Stimulated activated naive CD4-positive, alpha-beta T cell treated with Interleukin-2 at 50 U/mL for 16 hours (primary cell): ENCODE data around the gene ANKRD40.

Source experiments
- DNase-seq: peaks from one replicate; lab custom pipeline; 2025; lab: John Stamatoyannopoulos, UW

The ANKRD40 gene

DNA sequence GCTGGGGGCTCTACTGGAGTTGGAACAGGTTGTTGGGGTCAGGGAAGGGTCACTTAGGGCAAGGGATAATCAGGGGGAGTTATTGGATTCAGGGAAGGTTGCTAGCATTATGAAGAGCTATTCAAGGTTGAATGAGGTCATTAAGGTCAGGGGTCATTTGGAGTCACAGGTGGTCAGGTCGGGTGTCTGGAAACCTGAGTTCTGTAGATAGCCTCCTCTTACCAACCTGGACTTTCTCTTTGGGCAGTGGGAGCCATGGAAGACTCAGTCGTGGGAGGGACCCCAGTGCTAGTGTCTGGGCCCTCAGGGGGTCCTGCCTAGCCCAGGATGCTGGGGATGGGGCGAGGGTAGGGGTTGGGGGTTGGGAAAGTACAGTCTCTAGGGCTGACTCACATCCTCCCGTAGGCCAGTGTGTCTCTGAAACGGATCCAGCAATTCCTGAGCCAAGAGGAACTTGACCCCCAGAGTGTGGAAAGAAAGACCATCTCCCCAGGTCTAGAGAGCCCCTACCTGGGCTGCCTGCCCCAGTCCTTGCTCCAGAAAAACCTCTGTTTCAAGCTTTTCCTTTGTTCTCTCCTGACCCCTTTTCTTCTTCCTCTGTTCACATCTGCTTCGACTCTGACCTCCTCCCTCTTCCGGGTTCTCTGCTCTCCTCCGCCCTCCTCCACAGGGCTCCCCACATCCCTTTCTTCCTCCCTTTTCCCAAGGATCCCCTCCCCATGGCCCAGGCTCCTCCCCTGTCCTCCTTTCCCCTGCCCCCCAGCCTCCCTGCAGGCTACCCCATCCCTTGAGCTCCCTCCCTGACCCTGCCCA, 39.5 kb downstream of the ANKRD40 start:
- no peak for DNase-seq

DNA sequence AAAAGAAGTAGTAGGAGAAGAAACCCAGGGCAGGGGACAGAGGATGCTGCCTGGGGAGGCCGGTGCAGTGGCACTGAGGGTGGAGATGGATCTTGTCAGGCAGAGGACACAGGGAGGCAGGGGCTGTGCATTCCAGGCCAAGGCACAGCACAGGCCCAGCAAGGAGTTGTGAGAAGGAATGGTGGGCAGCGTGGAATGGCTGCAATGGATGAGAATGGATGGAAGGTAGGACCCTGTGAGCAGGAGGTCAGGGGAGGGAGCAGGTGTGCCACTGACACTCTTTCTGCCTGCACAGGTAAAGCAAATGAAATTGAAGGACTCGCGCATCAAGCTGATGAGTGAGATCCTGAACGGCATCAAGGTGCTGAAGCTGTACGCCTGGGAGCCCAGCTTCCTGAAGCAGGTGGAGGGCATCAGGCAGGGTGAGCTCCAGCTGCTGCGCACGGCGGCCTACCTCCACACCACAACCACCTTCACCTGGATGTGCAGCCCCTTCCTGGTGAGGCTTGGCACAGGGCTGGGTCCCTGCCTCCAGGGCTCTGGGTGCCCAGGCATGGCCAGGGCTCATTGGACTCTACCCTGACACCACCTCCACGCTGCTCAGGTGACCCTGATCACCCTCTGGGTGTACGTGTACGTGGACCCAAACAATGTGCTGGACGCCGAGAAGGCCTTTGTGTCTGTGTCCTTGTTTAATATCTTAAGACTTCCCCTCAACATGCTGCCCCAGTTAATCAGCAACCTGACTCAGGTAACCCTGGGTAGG, 40.3 kb downstream of the ANKRD40 start:
- DNase-seq, result no peak

DNA sequence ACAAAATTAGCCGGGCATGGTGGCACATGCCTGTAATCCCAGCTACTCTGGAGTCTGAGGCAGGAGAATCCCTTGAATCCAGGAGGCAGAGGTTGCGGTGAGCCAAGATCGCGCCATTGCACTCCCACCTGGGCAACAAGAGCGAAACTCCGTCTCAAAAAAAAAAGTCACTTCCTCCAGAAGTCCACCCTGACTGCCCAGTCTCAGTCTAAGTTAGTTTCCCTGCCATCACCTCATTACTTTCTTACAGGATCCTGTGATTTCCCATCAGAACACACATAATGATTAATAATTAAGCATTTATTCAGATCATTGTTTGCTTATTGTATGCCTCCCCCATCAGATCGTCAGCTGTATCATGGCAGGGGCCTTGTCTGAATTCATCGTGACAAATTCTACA, 41.4 kb downstream of the ANKRD40 start:
- DNase-seq, result no peak

DNA sequence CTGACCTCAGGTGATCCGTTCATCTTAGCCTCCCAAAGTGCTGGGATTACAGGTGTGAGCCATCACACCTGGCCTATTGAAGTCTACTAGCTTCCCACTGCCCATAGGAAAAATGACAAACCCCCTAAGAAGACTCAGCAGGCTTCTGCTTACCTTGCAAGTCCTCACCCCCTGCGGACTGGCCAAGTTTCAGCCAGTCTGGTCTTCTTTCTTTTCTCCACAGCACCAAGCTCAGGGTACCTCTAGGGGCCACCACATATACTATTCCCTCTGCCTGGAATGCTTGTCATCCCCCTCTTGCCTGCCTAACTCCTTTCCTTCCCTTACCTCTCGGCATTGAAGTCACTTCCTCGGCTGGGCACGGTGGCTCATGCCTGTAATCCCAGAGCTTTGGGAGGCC, 41.9 kb downstream of the ANKRD40 start:
- DNase-seq, result no peak

DNA sequence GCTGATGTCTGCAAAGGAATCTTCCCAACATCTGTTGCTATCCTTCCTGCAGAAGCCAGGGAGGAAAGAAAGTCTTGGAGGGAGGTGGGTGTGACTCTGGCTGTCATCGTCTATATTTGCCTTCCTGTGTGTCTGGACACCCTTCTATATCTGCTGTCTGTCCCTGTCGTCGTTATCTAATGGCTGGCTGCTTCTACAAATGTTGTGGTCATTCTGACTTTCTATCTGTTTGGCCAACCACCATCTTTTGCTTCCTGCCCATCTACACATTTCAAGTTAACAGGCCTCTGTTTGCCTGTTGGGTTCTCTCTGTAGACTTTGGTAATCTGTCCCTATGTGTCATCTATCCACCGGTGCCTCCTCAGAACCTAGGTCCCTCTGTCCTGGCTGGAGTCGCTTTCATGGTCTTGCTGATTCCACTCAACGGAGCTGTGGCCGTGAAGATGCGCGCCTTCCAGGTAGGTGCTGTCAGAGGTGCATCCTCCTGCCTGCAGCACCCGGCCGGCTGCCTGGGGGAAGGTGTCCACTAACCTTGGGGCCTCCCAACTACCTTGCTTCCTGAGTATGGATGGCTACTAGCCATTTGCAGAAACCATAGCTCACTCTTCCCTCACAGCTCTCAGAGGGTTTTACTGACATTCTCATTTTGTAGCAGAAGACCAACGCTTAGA, 42.8 kb downstream of the ANKRD40 start:
- DNase-seq, result no peak

DNA sequence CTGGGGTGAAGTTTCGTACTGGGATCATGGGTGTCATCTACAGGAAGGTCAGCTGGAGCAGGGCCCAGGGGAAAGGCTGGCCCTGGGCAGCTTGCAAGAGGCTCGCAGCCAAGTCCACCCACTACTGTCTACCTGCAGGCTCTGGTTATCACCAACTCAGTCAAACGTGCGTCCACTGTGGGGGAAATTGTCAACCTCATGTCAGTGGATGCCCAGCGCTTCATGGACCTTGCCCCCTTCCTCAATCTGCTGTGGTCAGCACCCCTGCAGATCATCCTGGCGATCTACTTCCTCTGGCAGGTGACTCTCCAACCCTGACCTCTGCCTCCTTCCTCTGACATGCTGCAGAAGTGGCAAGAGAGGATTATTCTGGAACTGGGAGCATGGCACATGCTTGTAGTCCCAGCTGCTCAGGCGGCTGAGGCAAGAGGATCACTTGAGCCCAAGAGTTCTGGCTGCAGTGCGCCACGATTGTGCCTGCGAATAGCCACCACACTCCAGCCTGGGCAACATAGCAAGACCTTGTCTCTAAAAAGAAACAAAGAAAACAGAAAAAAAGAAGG, 43.8 kb downstream of the ANKRD40 start:
- no peak for DNase-seq

DNA sequence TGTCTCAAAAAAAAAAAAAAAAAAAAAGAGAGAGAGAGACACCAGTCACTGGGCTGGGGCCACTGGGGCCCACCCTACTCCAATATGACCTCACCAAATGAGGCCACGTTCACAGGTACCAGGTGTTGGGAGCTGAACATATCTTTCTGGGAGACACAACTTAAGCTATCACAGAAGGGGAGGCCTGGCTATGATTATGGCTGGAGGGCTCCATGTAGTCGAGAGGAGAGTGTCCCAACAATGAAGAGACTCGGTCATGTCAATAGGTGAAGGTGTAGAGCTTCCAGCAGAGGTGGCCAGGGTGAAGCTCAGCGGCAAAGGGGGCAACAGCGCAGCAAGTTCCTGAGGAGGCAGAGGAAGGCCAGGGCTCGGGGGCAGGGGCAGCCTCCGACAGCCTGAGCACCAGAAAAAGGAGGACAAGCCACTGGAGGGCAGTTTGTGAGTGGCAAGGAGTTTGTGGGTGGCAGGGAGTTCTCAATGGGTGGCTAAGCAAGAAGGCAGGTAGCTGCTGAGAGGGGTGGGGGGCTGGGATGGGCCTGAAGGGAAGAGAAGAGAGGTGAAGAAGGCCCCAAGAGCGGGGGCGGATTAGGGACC, 45.0 kb downstream of the ANKRD40 start:
- DNase-seq, result no peak

DNA sequence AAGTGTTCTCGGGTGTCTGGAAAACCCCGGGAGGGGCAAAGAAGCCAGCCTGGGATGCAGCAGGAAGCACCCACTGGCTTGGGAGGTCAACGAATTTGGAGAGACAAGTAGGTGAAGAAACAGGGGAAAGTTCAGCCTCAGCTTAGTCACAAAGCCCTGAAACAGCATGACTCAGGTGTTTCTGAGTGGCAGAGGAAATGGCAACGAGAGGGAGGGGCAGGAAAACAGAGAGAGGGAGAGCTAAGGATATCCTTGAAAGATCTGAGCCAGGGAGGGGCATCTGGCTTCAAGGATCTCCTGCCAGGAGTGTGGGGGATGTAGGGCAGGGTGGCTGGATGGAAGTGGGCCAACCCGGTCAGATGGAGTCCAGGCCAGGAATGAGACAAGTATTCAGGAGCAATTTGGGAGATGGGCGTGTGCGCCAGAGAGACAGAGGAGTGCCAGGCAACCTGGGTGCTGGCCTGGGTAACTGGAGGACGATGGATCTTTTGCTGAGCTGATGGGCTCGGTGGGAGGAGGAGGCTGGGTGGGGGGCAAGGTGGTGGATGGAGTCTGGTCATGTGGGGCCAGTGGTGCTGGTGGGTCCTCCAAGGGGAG, 45.8 kb downstream of the ANKRD40 start:
- no peak for DNase-seq

DNA sequence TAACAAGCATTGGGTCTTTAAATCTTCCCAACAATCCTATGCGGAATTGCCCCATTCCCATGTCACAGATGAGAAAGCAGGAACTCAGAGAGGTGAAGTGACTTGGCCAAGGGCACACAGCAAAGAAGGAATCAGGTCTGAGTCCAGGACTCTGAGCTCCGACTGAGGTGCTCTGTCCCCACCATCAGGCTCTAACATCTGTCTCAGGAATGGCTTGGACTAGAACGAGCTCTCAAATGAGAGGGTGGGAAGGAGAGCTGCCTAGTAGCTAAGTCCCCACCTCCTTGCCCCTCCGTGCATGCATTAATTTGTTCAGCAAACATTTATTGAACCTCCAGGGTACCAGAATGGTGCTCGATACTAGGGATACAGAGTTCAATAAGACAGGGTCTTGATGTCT, 46.4 kb downstream of the ANKRD40 start:
- no peak for DNase-seq

DNA sequence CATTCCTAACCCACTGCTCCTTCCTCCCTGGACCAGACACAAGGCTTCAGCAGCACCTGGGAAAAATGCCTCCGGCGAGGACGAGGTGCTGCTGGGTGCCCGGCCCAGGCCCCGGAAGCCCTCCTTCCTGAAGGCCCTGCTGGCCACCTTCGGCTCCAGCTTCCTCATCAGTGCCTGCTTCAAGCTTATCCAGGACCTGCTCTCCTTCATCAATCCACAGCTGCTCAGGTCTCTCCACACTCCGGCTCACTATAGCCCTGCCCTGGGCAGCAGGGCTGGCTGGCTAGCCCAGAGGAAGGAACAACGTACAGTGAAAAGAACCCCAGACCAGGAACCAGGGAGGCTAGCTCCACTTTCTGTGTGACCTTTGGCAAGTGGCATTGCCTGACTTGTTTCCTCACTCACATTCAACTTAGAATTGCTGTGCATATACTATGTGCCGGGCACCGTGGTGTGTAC, 46.8 kb downstream of the ANKRD40 start:
- DNase-seq, result no peak

DNA sequence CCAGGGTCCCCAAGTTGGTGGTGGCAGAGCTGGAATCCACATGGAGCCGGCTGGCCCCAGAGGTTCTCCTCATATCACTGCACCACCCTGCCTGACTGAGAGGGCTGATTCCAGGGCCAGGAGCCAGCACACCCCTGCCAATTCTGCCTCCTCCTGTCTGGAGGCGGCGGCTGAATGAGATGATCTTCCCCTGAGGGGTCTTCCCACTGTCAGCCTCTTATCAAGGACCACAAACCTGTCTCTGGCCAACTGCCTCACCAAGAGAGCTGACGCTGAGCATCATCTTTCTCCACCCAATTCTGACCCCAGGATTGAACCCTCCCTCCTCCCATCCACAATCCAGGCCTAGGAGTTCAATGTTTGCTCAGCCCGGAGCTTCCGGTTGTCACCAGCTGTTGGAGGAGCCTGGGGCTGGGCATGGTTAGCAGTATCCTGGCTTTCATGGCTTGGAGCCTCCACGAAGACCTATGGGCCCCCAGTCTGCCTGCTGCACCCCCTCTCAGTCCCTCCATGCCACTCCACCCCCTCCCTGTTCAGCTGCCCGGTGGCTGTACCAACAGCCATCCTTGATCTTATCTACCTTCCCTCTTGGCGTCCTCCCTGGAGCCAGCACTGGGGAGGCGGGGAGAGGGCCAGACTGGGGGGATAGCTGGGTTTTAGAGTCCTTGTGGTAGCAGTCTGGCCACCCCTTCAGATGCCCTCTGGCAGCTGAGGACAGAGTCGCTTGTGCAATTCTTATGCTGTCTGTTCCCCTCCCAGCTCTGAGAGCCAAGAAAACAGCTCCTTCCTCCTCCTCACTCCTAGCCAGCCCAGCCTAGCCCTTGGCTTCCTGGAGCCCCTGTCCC, 47.5 kb downstream of the ANKRD40 start:
- DNase-seq, result no peak

DNA sequence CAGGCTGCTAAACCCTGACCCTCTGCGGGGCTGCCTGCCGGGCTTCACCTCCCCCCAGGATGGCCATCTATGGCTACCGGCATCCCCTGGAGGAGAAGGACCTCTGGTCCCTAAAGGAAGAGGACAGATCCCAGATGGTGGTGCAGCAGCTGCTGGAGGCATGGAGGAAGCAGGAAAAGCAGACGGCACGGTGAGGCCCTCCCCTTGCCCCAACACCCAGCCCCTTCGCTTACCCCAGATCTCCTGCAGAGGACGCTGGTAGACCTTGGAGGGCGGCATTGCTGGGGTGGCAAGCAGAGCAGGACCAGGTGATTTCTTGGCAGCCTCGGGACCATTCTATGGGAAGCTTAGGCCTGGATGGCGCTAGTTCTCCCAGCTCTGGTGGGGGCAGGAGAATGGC, 48.5 kb downstream of the ANKRD40 start:
- DNase-seq, result no peak

DNA sequence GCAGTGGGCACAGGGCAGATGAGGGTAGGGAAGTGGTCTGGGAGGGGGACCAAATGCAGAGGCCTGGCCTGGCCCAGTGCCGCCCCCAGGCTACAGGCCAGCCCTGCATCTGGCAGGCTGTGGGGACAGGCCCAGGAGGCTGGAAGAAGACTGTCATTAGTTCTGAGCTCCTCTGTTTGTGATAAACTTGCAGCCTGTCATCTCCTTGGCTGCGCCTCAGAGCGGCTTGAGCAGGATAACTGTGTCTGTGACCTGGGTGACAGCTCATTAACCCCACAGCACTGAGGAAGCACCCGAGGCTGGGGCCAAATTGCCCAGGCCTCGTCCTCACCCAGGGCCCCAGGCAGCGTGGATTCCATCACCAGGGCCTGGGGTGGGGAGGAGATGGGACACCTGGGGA, 49.1 kb downstream of the ANKRD40 start:
- DNase-seq, result no peak

DNA sequence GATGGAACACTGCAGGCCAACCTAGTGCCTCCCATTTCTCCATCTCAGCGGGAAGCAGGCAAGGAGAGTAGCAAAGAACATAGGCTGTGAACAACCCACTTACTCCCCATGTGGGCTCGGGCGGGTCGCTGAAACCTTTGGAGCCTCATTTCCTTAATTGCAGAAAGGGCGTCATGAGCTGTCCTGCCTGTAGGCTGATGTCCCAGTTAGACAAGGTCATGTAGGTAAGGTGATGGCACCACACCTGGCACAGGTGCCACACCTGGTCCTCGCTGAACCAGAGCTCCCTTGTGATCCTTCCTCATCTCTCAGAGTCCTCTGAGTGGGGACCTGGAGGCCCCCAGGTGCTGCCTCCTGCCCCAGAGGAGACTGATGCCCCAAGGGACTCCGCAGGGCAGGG, 50.1 kb downstream of the ANKRD40 start:
- DNase-seq, result no peak

DNA sequence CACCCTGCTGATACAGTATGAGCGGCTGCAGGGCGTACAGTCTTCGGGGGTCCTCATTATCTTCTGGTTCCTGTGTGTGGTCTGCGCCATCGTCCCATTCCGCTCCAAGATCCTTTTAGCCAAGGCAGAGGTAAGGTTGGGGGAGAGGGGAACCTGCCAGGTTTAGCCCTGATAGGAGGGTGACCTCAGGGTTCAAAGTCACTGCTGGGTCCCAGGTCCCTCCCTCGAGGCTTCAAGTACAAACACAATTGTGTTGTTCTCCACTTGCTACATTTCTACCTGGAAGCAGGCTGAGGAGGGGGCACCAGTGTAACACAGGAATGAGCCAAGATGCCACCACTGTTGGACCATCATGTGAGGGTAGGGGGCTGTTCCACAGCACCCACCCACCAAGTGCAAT, 50.7 kb downstream of the ANKRD40 start:
- no peak for DNase-seq

DNA sequence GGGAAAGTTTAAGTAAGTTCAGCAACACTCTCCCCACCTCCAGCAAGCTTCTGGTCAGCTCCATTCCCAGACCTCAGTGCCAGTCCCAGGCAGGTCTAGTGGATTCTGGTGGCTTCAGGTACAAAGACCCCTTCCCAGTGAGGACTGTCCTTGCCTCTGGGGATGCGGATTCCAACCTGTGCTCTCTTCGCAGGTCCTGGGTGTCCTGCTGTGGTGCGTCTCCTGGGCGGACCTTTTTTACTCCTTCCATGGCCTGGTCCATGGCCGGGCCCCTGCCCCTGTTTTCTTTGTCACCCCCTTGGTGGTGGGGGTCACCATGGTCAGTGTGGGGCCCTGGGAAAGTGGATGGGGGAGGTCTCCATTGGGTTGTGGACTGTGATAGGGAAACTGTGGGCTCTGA, 51.2 kb downstream of the ANKRD40 start:
- no peak for DNase-seq

DNA sequence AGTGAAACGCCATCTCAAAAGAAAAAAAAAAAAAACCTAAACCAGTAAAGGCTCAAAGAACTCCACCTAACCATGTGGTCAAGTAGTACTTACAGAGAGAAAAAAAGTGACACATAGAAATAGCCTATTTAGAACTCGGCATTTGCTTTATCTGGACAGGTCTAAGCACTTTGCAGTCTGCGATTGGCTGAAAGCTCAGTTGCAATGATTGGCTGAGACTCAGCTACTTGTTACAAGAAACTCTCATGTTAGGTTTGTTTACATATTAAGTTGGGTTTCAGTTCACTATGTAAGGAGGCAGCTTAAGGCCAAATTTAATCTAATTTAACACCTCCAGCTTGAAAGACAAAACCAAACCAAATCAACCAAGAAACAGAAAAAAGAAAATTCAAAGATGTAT, 54.0 kb downstream of the ANKRD40 start:
- DNase-seq, result no peak

DNA sequence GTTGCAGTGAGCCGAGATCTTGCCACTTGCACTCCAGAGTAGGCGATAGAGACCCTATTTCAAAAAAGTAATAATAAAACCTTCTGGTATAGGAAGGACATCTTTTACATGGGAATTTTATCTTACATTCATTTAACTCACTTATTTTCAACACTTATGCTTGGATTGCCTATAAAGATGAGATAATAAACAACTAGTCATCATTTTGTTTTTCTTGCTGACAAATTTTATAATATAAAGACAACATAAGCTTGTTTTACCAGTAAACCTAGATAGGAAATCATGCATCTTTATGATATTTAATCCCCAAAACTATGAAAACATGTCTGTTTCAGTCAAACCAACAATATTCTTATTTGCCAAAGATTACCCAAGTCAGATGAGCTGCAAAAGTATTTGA, 56.1 kb downstream of the ANKRD40 start:
- no peak for DNase-seq

DNA sequence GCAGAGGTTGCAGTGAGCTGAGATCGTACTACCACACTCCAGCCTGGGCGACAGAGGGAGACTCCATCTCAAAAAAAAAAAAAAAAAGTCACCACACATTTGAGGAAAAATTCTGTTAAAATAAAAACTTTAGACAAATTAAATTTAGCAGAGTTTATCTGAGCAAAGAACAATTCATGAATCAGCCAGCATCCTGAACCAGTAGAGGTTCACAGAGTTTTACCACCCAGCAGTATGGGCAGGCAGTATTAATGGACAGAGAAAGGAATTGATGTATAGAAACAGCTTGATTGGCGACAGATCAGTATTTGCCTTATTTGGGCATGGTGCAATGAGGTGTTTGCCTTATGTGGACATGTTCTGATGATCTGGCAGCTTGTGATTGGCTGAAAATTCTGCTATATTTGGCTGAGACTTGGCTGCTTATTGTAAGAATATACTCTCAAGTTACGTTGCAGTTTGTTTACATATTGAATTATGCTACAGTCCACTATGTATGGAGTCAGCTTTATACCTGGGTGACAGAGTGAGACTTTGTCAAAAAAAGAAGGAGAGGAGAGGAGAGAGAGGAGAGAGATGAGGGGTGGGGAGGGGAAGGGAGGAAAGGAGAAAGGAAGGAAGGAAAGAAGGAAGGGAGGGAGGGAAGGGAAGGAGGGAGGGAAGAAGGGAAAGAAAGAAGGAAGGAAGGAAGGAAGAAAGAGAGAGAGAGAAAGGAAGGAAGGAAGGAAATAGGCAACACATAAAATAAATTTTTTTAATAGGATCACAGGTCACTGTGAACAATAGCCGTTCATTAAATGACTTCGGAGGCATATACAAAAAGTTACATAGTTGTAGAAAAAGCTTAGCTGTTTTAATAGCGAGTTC, 58.4 kb downstream of the ANKRD40 start:
- no peak for DNase-seq

DNA sequence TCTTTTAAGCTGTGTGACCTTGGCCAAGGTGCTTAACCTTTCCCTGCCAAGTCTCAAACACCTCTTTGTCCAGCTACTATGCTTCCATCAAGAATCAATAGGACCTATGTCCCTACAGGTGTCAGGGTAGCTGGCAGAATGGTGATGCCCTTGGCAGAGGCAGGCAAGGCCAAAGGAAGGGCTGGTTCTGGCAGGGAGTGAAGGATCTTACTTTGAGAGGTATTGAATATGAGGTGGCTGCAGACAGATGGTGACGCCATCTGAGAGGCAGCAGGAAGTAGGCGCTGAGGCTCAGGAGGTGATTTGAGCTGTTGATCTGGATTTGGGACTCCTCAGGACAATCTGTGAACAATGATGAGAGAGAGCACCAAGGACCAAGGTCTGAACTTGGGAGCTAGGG, 60.5 kb downstream of the ANKRD40 start:
- DNase-seq, result no peak
